Measurements from ENCODE around the gene ANXA1.

The ANXA1 gene

DNA sequence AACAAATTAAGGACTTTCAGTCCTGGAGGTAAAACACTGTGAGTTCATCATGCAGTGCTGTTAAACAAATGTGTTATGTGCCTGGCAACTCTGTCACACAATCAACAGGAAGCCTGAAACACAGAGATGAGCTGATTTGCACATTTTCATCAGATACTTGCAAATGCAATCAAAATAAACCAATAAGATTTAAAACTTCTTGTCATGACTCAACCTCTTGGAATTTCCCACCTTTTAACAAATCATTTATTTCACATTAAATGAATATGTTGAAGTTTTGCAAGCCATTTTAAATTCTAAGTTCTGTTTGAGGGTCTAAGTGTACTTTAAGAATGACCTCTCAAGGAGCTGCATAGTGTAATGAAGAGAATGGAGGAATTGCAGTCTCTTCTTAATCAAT lies 64.4 kb downstream of the ANXA1 start:
- DNase-seq, result no peak

Data from hematopoietic multipotent progenitor cell treated with erythropoietin and hydrocortisone succinate and interleukin-3 and kit ligand, for 8 days (in vitro differentiated cells).